ENCODE data around the gene PTPN20. TPM values are rescaled to one million over a fixed set of nuclear protein-coding genes. Genes with fewer than 3 reads are reported as not detected.

Gene PTPN20
- total and polyA plus RNA-seq, 2 of the 8 experiments (the other 6 are each of a cell fraction or from before 2014, with no cell fraction given) = not detected

- TF ChIP-seq ATF3 (IDR thresholded peaks at IDR 0.05; ENCODE audit: insufficient read depth, low read depth, low read length) (no peak), BACH1 (IDR thresholded peaks at IDR 0.05; ENCODE audit: low read length) (no peak), TAF1 (IDR thresholded peaks at IDR 0.05; ENCODE audit: low read depth, low read length) (no peak), POU5F1 (IDR thresholded peaks at IDR 0.05; ENCODE audit: low read depth, low read length) (no peak), RNF2 (IDR thresholded peaks at IDR 0.05; ENCODE audit: borderline replicate concordance, low read depth, low read length, missing control alignments, poor library complexity, severe bottlenecking) (no peak), SIX5 (IDR thresholded peaks at IDR 0.05; ENCODE audit: low read depth, low read length) (no peak)
Observed at GRCh38 chr10:46998595-46998994, 87.4 kb downstream of the PTPN20 start (continued).
